CD14-positive monocyte (primary cell): ENCODE measurements around the gene IYD. TPM values are rescaled to one million over a fixed set of nuclear protein-coding genes. Genes with fewer than 3 reads are reported as not detected.

Experiments
- DNase-seq, 3 donors: peaks; one replicate each; pipeline ENCODE4 v3.0.0-alpha.2; 2011 to 2022
- H2AFZ ChIP-seq: 2 replicates; pipeline ENCODE4 v1.6.0; 2012; ENCODE audit warnings: mild to moderate bottlenecking, low read depth, low read length, inconsistent platforms; ENCODE audit not compliant: insufficient read depth, poor library complexity, severe bottlenecking
- H3K27ac ChIP-seq, 2 donors: 1 replicate in 1 of 2; 2 replicates in 1 of 2; pipeline ENCODE4 v1.5.1; 2012 to 2013; ENCODE audit warnings: low read length in 2 of 2, control low read depth in 1 of 2, inconsistent platforms in 1 of 2, low read depth in 1 of 2, mild to moderate bottlenecking in 1 of 2
- H3K27me3 ChIP-seq, 2 donors: one replicate each; pipeline versions ENCODE4 v1.6.0 to v1.6.1; 2011 to 2013; ENCODE audit warnings: low read length in 2 of 2; ENCODE audit not compliant: control insufficient read depth in 2 of 2, insufficient read depth in 2 of 2
- H3K36me3 ChIP-seq, 2 donors: replicated peaks in 1 of 2; 1 replicate in 1 of 2; 2 replicates in 1 of 2; pipeline versions ENCODE4 v1.5.1 to v1.6.1; 2012 to 2013; ENCODE audit warnings: low read length in 2 of 2, control low read depth in 1 of 2, inconsistent platforms in 1 of 2, mild to moderate bottlenecking in 1 of 2; ENCODE audit not compliant: insufficient read depth in 2 of 2, control insufficient read depth in 1 of 2
- H3K4me1 ChIP-seq, 2 donors: 1 replicate in 1 of 2; 2 replicates in 1 of 2; pipeline versions ENCODE4 v1.5.1 to v1.6.1; 2012 to 2013; ENCODE audit warnings: low read length in 2 of 2, control low read depth in 1 of 2, inconsistent platforms in 1 of 2, mild to moderate bottlenecking in 1 of 2, moderate library complexity in 1 of 2; ENCODE audit not compliant: insufficient read depth in 2 of 2, control insufficient read depth in 1 of 2
- H3K4me2 ChIP-seq: replicated peaks from 2 replicates; pipeline ENCODE3; 2012; ENCODE audit warnings: low read length, moderate library complexity, mild to moderate bottlenecking; ENCODE audit not compliant: poor library complexity, severe bottlenecking; ENCODE audit errors: extremely low read depth
- H3K4me3 ChIP-seq, 3 experiments: fragments of 200-600 bp in 1 of 3; sonication (generic) in 1 of 3; replicated peaks in 1 of 3; 1 replicate in 2 of 3; 2 replicates in 1 of 3; pipeline ENCODE4 v1.5.1; 2011 to 2013; ENCODE audit warnings: low read length in 3 of 3, mild to moderate bottlenecking in 3 of 3, control low read depth in 2 of 3, low read depth in 2 of 3, inconsistent platforms in 1 of 3, moderate library complexity in 1 of 3
- H3K79me2 ChIP-seq: 2 replicates; pipeline ENCODE4 v1.6.0; 2012; ENCODE audit warnings: mild to moderate bottlenecking, control low read depth, inconsistent platforms, low read length, moderate library complexity; ENCODE audit not compliant: insufficient read depth
- H3K9ac ChIP-seq: 2 replicates; pipeline ENCODE4 v1.6.0; 2017; ENCODE audit warnings: low read length, mild to moderate bottlenecking; ENCODE audit not compliant: insufficient read depth, poor library complexity, severe bottlenecking
- H3K9me3 ChIP-seq, 2 donors: replicated peaks in 1 of 2; 1 replicate in 1 of 2; 2 replicates in 1 of 2; pipeline versions ENCODE4 v1.5.1 to v1.6.1; 2012 to 2013; ENCODE audit warnings: low read length in 2 of 2, control low read depth in 1 of 2; ENCODE audit not compliant: control insufficient read depth in 1 of 2, insufficient read depth in 1 of 2
- H4K20me1 ChIP-seq: 2 replicates; pipeline ENCODE4 v1.6.0; 2012; ENCODE audit warnings: mild to moderate bottlenecking, low read length, control low read depth, moderate library complexity; ENCODE audit not compliant: insufficient read depth
- H3K27ac Mint-ChIP-seq, 7 donors: one replicate each; pipeline ENCODE4 v1.8.0; 2020; ENCODE audit warnings: mild to moderate bottlenecking in 7 of 7, mixed read lengths in 7 of 7, moderate library complexity in 6 of 7, inconsistent platforms in 2 of 7
- H3K27me3 Mint-ChIP-seq, 3 donors: one replicate each; pipeline ENCODE4 v1.8.0; 2021 to 2022; ENCODE audit warnings: low read depth in 3 of 3, mild to moderate bottlenecking in 3 of 3, mixed read lengths in 3 of 3, moderate library complexity in 3 of 3, inconsistent platforms in 1 of 3
- H3K36me3 Mint-ChIP-seq, 2 donors: one replicate each; pipeline ENCODE4 v1.8.0; 2020; ENCODE audit warnings: mixed read lengths in 2 of 2, inconsistent platforms in 1 of 2, mild to moderate bottlenecking in 1 of 2
- H3K4me1 Mint-ChIP-seq: one replicate; pipeline ENCODE4 v1.8.0; 2020; ENCODE audit warnings: mild to moderate bottlenecking, mixed read lengths
- H3K4me3 Mint-ChIP-seq, 2 donors: one replicate each; pipeline ENCODE4 v1.8.0; 2020; ENCODE audit warnings: mild to moderate bottlenecking in 2 of 2, mixed read lengths in 2 of 2, moderate library complexity in 1 of 2
- H3K9me3 Mint-ChIP-seq, 7 donors: one replicate each; pipeline ENCODE4 v1.8.0; 2020 to 2022; ENCODE audit warnings: mixed read lengths in 7 of 7, mild to moderate bottlenecking in 6 of 7, moderate library complexity in 6 of 7, inconsistent platforms in 2 of 7
- CTCF ChIP-seq: fragments of 200-600 bp; IDR thresholded peaks from one replicate; pipeline ENCODE4 v1.8.0; 2022; ENCODE audit warnings: antibody characterized with exemption, mild to moderate bottlenecking
- WGBS: methylation state at CpG from one replicate; pipeline ENCODE4 v1.1.5; 2013; ENCODE audit warnings: missing lambda C conversion rate; ENCODE audit not compliant: insufficient coverage; 5-methylcytosine and 5-hydroxymethylcytosine counted together
- intact Hi-C, 2 donors: fragments of 100-400 bp; cut with micrococcal nuclease; formaldehyde crosslinking; loops; one replicate each; pipeline versions ENCODE4 v1.15.0 to v1.15.1; 2023
- polyA plus RNA-seq, 3 donors: library from polyadenylated mRNA; depleted of rRNA in 1 of 3; unstranded in 2 of 3; stranded (reverse) in 1 of 3; fragments of 300-500 nt in 2 of 3; fragments of >200 nt in 1 of 3; fragmentation: Illumina TruSeq in 2 of 3; gene quantifications; 1 replicate in 2 of 3; 2 replicates in 1 of 3; pipeline ENCODE4 v1.2.3, GENCODE V29; 2012 to 2021

IYD gene
- polyA plus RNA-seq, 3 donors, result not detected

GRCh38 chr6:150353445-150353844, 15.4 kb upstream of the IYD start:
- no peak overlapping the region for H3K27ac Mint-ChIP-seq
- Histone ChIP-seq H3K27me3 (no peaks in the 10 kb centered on the region), H3K9me3 (no peaks in the 10 kb centered on the region), H3K79me2 (no peaks in the 10 kb centered on the region), H2AFZ (no peak overlapping the region), H4K20me1 (no peaks in the 10 kb centered on the region), H3K9ac (no peak overlapping the region), H3K4me2 (no peak overlapping the region), H3K4me1 (peaks cover 0 to 5% of the 10 kb centered on the region in 2 donors), H3K27ac (no peak overlapping the region), H3K4me3 (no peak overlapping the region), H3K36me3 (no peaks in the 10 kb centered on the region)
- DNase-seq, result no peak
- H3K27me3 Mint-ChIP-seq, result peaks cover 0 to 4% (median 2%) of the 10 kb centered on the region in 3 donors
- intact Hi-C loops, result no loop called here
- peaks cover 0 to 5% (median 0%) of the 10 kb centered on the region in 7 donors for H3K9me3 Mint-ChIP-seq
- no peak for TF ChIP-seq CTCF
- WGBS, result no CpG with 5 or more reads among the region's 1 CpG
- no peak overlapping the region for H3K4me3 Mint-ChIP-seq
- H3K36me3 Mint-ChIP-seq, result no peaks in the 10 kb centered on the region
- H3K4me1 Mint-ChIP-seq, result no peaks in the 10 kb centered on the region

GRCh38 chr6:150354754-150355571, 13.8 kb upstream of the IYD start:
- no peaks in the 10 kb centered on the region for H3K4me1 Mint-ChIP-seq
- Histone ChIP-seq H3K4me2 (no peak overlapping the region), H3K9me3 (no peaks in the 10 kb centered on the region), H3K27ac (no peak overlapping the region), H3K27me3 (no peaks in the 10 kb centered on the region), H3K36me3 (no peaks in the 10 kb centered on the region), H3K79me2 (no peaks in the 10 kb centered on the region), H2AFZ (no peak overlapping the region), H3K4me1 (peaks cover 0 to 1% of the 10 kb centered on the region in 2 donors), H4K20me1 (no peaks in the 10 kb centered on the region), H3K9ac (no peak overlapping the region), H3K4me3 (no peak overlapping the region)
- H3K9me3 Mint-ChIP-seq, result peaks cover 0 to 5% (median 0%) of the 10 kb centered on the region in 7 donors
- H3K4me3 Mint-ChIP-seq, result no peak overlapping the region
- DNase-seq, result no peak
- no peak for TF ChIP-seq CTCF
- H3K36me3 Mint-ChIP-seq, result no peaks in the 10 kb centered on the region
- intact Hi-C loops, result no loop called here
- WGBS, result no CpG with 5 or more reads among the region's 2 CpGs
- no peak overlapping the region for H3K27ac Mint-ChIP-seq
- H3K27me3 Mint-ChIP-seq, result peaks cover 0 to 4% (median under 1%) of the 10 kb centered on the region in 3 donors
